K562 (cell line): ENCODE data around the gene ELF2. TPM values are rescaled to one million over a fixed set of nuclear protein-coding genes. Genes with fewer than 3 reads are reported as not detected.
A peak's percentile ranks its signal among the peaks of the same experiment; 100 is the strongest.

Source experiments
- CHCHD3 ChIP-seq: fragments of 250-450 bp; sonication (Bioruptor Pico); IDR thresholded peaks from 2 replicates; pipeline ENCODE4 v2.1.2; 2022; ENCODE audit warnings: mild to moderate bottlenecking
- MCM3 ChIP-seq: fragments of 450-650 bp; IDR thresholded peaks from 2 replicates; pipeline ENCODE4 v1.6.1; 2016
- NFATC3 ChIP-seq: fragments of 450-650 bp; IDR thresholded peaks from 2 replicates; pipeline ENCODE4 v1.6.1; 2017; ENCODE audit warnings: mild to moderate bottlenecking
- NONO ChIP-seq, 2 experiments: fragments of 200-400 bp in 1 of 2; fragments of 450-650 bp in 1 of 2; formaldehyde crosslinking in 1 of 2; IDR thresholded peaks; 2 replicates each; pipeline ENCODE4 v1.6.1; 2017; ENCODE audit warnings: low read depth in 2 of 2, mild to moderate bottlenecking in 2 of 2, moderate library complexity in 2 of 2, low read length in 1 of 2
- PHB ChIP-seq: fragments of 250-450 bp; sonication (Bioruptor Pico); IDR thresholded peaks from 2 replicates; pipeline ENCODE4 v1.5.0; 2021
- RBFOX2 ChIP-seq: fragments of 200-400 bp; formaldehyde crosslinking; IDR thresholded peaks from 2 replicates; pipeline ENCODE4 v1.6.1; 2017; ENCODE audit warnings: low read depth, mild to moderate bottlenecking, low read length, moderate library complexity
- RBM39 ChIP-seq: fragments of 200-400 bp; formaldehyde crosslinking; optimal IDR thresholded peaks from 2 replicates; pipeline ENCODE3; 2018; ENCODE audit warnings: low read depth, low read length
- REST ChIP-seq, 2 experiments: fragments of 450-650 bp; formaldehyde crosslinking in 1 of 2; IDR thresholded peaks; 2 replicates each; pipeline versions ENCODE4 v1.4.0 to v1.6.1; 2014 to 2020; ENCODE audit warnings: mild to moderate bottlenecking in 2 of 2, borderline replicate concordance in 1 of 2, low read depth in 1 of 2
- SMC3 ChIP-seq: conservative IDR thresholded peaks from 2 replicates; pipeline ENCODE4 v1.6.1; 2011; ENCODE audit warnings: low read depth, low read length, improper control_type of control experiment; ENCODE audit not compliant: insufficient read depth
- SREBF2 ChIP-seq: sonication (generic); formaldehyde crosslinking; IDR thresholded peaks from 2 replicates; pipeline ENCODE4 v1.4.0; 2020; ENCODE audit warnings: mild to moderate bottlenecking, missing genetic modification reagents
- SRSF1 ChIP-seq: fragments of 200-400 bp; formaldehyde crosslinking; IDR thresholded peaks from 2 replicates; pipeline ENCODE4 v1.6.1; 2017; ENCODE audit warnings: mild to moderate bottlenecking, low read depth, low read length, moderate library complexity
- TCFL5 ChIP-seq: fragments of 250-450 bp; sonication (Bioruptor Pico); conservative IDR thresholded peaks from 2 replicates; pipeline ENCODE4 v1.6.1; 2021; ENCODE audit warnings: mild to moderate bottlenecking, moderate library complexity, matching md5 sums
- THRAP3 ChIP-seq: fragments of 450-650 bp; IDR thresholded peaks from 2 replicates; pipeline ENCODE4 v1.6.1; 2016; ENCODE audit warnings: mild to moderate bottlenecking, inconsistent platforms, borderline replicate concordance
- ZBTB1 ChIP-seq: sonication (generic); formaldehyde crosslinking; IDR thresholded peaks from 2 replicates; pipeline ENCODE4 v1.8.1; 2023; ENCODE audit warnings: missing genetic modification reagents, low read depth, mild to moderate bottlenecking, borderline replicate concordance
- ZBTB8A ChIP-seq: fragments of 450-650 bp; IDR thresholded peaks from 2 replicates; pipeline ENCODE4 v1.6.1; 2018; ENCODE audit warnings: mild to moderate bottlenecking, moderate library complexity; ENCODE audit not compliant: partially characterized antibody
- ZFP30 ChIP-seq: fragments of 250-450 bp; sonication (Bioruptor Pico); IDR thresholded peaks from 2 replicates; pipeline ENCODE4 v1.8.0; 2022; ENCODE audit warnings: moderate library complexity, mild to moderate bottlenecking, inconsistent platforms, borderline replicate concordance
- ZFX ChIP-seq: sonication (generic); formaldehyde crosslinking; IDR thresholded peaks from 2 replicates; pipeline ENCODE4 v1.8.0; 2022; ENCODE audit warnings: mild to moderate bottlenecking, missing genetic modification reagents, moderate library complexity
- ZNF165 ChIP-seq: fragments of 250-450 bp; sonication (Bioruptor Pico); IDR thresholded peaks from 2 replicates; pipeline ENCODE4 v1.4.0; 2020; ENCODE audit warnings: borderline replicate concordance
- ZNF398 ChIP-seq: fragments of 250-450 bp; sonication (Bioruptor Pico); IDR thresholded peaks from 2 replicates; pipeline ENCODE4 v1.8.0; 2021; ENCODE audit warnings: moderate library complexity, mild to moderate bottlenecking, inconsistent platforms
- ZNF41 ChIP-seq: fragments of 250-450 bp; sonication (Bioruptor Pico); conservative IDR thresholded peaks from 2 replicates; pipeline ENCODE4 v1.4.0; 2020; ENCODE audit warnings: mild to moderate bottlenecking
- ZNF76 ChIP-seq: fragments of 250-450 bp; sonication (Bioruptor Pico); IDR thresholded peaks from 2 replicates; pipeline ENCODE4 v1.4.0; 2020; ENCODE audit warnings: mild to moderate bottlenecking, moderate library complexity, borderline replicate concordance
- polyA plus RNA-seq, 8 experiments: library from polyadenylated mRNA; depleted of rRNA in 4 of 8; stranded (reverse) in 5 of 8; unstranded in 3 of 8; fragments of >200 nt; fragmentation: Nextera tagmentation in 2 of 8; fragmentation: Illumina TruSeq in 1 of 8; extraction: Ambion mirVana in 2 of 8; extraction: Trizol in 1 of 8; gene quantifications; 2 replicates each; pipeline versions ENCODE4 v1.2.1 to v1.2.3, GENCODE V29; 2011 to 2014; ENCODE audit warnings: inconsistent platforms in 1 of 8, missing spikeins in 1 of 8
- total RNA-seq, 7 experiments: library from RNA; depleted of rRNA in 6 of 7; stranded (reverse); fragments of >200 nt in 6 of 7; fragmentation: Illumina TruSeq in 2 of 7; extraction: Trizol in 2 of 7; gene quantifications; 2 replicates each; pipeline versions ENCODE4 v1.2.1 to v1.2.3, GENCODE V29; 2011 to 2021; ENCODE audit warnings: low replicate concordance in 1 of 7

ELF2 gene
- total and polyA plus RNA-seq, 9 of the 15 experiments (the other 6 are each of a cell fraction or from before 2014, with no cell fraction given), result 9.4 to 58.7 (median 41.6) TPM

DNA sequence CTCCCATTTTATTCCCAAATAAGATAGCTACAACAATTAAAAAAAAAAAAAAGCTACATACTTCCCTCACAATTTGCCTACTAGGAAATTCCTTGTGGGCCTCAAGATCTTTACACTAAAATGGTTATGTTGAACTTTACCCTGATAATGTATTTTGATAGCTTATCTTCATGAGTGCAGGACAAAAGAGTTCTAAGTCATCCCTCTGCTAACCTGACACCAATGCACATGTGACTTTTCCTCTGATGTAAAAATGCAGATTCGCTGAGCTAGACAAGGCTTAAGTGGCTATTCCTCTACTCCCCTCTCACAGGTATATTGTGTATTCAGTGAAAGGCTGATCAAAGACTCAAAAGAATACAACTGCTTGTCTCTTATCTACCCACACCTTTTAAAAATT, 22.5 kb downstream of the ELF2 start (continued):
- TF ChIP-seq REST (IDR thresholded peaks at IDR 0.05; ENCODE audit: borderline replicate concordance), result peak; percentile 59
- TF ChIP-seq REST (CRISPR knock-in tag; IDR thresholded peaks at IDR 0.05; ENCODE audit: low read depth), result no peak
- TF ChIP-seq ZNF398 (CRISPR knock-in tag), result no peak
- no peak for TF ChIP-seq RBFOX2
- no peak for TF ChIP-seq PHB (CRISPR knock-in tag)
- no peak for TF ChIP-seq SMC3
- no peak for TF ChIP-seq NONO (IDR thresholded peaks at IDR 0.05; ENCODE audit: low read depth in 2 of 2, low read length in 1 of 2)
- no peak for TF ChIP-seq ZNF41 (CRISPR knock-in tag)
- TF ChIP-seq ZFX (CRISPR knock-in tag), result no peak
- TF ChIP-seq MCM3, result no peak
- TF ChIP-seq CHCHD3 (CRISPR knock-in tag), result no peak
- no peak for TF ChIP-seq SREBF2 (CRISPR knock-in tag)
- TF ChIP-seq ZBTB8A, result no peak
- no peak for TF ChIP-seq NFATC3
- TF ChIP-seq ZBTB1, result no peak
- no peak for TF ChIP-seq THRAP3
- no peak for TF ChIP-seq ZFP30 (CRISPR knock-in tag)
- TF ChIP-seq RBM39, result no peak
- no peak for TF ChIP-seq ZNF165
- TF ChIP-seq TCFL5, result no peak
- TF ChIP-seq SRSF1, result no peak
- TF ChIP-seq ZNF76, result no peak
